Lung (tissue), 12 donors: Measurements from ENCODE around the gene TCEANC. TPM values are rescaled to one million over a fixed set of nuclear protein-coding genes. Genes with fewer than 3 reads are reported as not detected.
"Not testable (repeated sequence)": the region's sequence is repeated elsewhere in the genome, so short reads cannot be mapped to it uniquely, and the experiment has no call there.

Experiments used
- ATAC-seq: fragments of 200-7000 bp; cut with Tn5 transposase; one replicate; pipeline ENCODE4 v1.9.1; 2020; ENCODE audit warnings: moderate number of reproducible peaks; ENCODE audit not compliant: insufficient read depth, low FRiP score
- DNase-seq, 3 donors: peaks; one replicate each; pipeline ENCODE4 v3.0.0-alpha.2; 2013 to 2017
- H3K27ac ChIP-seq, 2 donors: one replicate each; pipeline ENCODE4 v1.5.1; 2013; ENCODE audit warnings: mild to moderate bottlenecking in 2 of 2, moderate library complexity in 2 of 2, control low read depth in 1 of 2, inconsistent platforms in 1 of 2, low read depth in 1 of 2, low read length in 1 of 2
- H3K27me3 ChIP-seq, 3 donors: one replicate each; pipeline ENCODE4 v1.5.1; 2013; ENCODE audit warnings: low read length in 2 of 3; ENCODE audit not compliant: control insufficient read depth in 3 of 3, insufficient read depth in 3 of 3
- H3K36me3 ChIP-seq, 4 donors: one replicate each; pipeline ENCODE4 v1.5.1; 2013; ENCODE audit warnings: low read length in 4 of 4, mild to moderate bottlenecking in 1 of 4, moderate library complexity in 1 of 4; ENCODE audit not compliant: control insufficient read depth in 4 of 4, insufficient read depth in 4 of 4
- H3K4me1 ChIP-seq, 5 donors: one replicate each; pipeline ENCODE4 v1.5.1; 2013; ENCODE audit warnings: low read length in 5 of 5, mild to moderate bottlenecking in 2 of 5, moderate library complexity in 1 of 5; ENCODE audit not compliant: control insufficient read depth in 5 of 5, insufficient read depth in 5 of 5
- H3K4me3 ChIP-seq: one replicate; pipeline ENCODE4 v1.5.1; 2013; ENCODE audit warnings: mild to moderate bottlenecking, control low read depth, moderate library complexity
- H3K9ac ChIP-seq, 2 donors: one replicate each; pipeline ENCODE4 v1.5.1; 2013; ENCODE audit warnings: low read length in 2 of 2, control low read depth in 1 of 2; ENCODE audit not compliant: insufficient read depth in 1 of 2
- H3K9me3 ChIP-seq, 4 donors: one replicate each; pipeline ENCODE4 v1.5.1; 2013; ENCODE audit warnings: low read length in 3 of 4, mild to moderate bottlenecking in 1 of 4, moderate library complexity in 1 of 4; ENCODE audit not compliant: control insufficient read depth in 4 of 4, insufficient read depth in 3 of 4
- CTCF ChIP-seq: IDR thresholded peaks from 2 replicates; pipeline ENCODE4 v1.5.1; 2012; ENCODE audit warnings: mild to moderate bottlenecking; ENCODE audit errors: control extremely low read depth, extremely low read depth
- WGBS, 2 donors: extraction: QIAGEN DNeasy Blood & Tissue Kit; methylation state at CpG; one replicate each; pipeline ENCODE4 v1.1.7; 2013; 5-methylcytosine and 5-hydroxymethylcytosine counted together
- polyA plus RNA-seq, 2 donors: library from polyadenylated mRNA; stranded (reverse); fragments of 200-250 nt; gene quantifications; one replicate each; pipeline ENCODE4 v1.2.1, GENCODE V29; 2013
- total RNA-seq, 2 donors: library from RNA; depleted of rRNA in 1 of 2; stranded (reverse); fragments of >200 nt in 1 of 2; gene quantifications; one replicate each; pipeline ENCODE4 v1.2.1, GENCODE V29; 2014 to 2021
- donor health status: control.
- donor health status: control.
- donor health status: Bipolar disorder and iron deficiency.
- donor health status: healthy.
- donor health status: DM: yes; HTN: yes; CAD: no.

The TCEANC gene
- total and polyA plus RNA-seq, 4 donors: 0.94 to 6.7 (median 2.7) TPM

GRCh38 chrX:13670197-13670596 lies 17.3 kb downstream of the TCEANC start:
- Histone ChIP-seq H3K36me3 (peaks cover 0 to 4% (median 0%) of the 10 kb centered on the region in 4 donors), H3K27me3 (peaks cover 2 to 24% (median 9%) of the 10 kb centered on the region in 3 donors), H3K9ac (no peak overlapping the region), H3K9me3 (peaks cover 0 to 1% (median 0%) of the 10 kb centered on the region in 4 donors), H3K4me3 (no peak overlapping the region), H3K4me1 (no peaks in the 10 kb centered on the region), H3K27ac (no peak overlapping the region)
- no peak for TF ChIP-seq CTCF
- no peak for ATAC-seq
- WGBS, 2 donors: 81 to 94% methylated on average over 5 of the region's 5 CpGs
- DNase-seq: no peak

- H3K9me3 ChIP-seq: peaks cover 0 to 1% (median 0%) of the 10 kb centered on the region in 4 donors
- TF ChIP-seq CTCF: no peak
- H3K27me3 ChIP-seq: peaks cover 0 to 29% (median 5%) of the 10 kb centered on the region in 3 donors
- no peak for ATAC-seq
- no peaks in the 10 kb centered on the region for H3K4me1 ChIP-seq
- no peak overlapping the region for H3K4me3 ChIP-seq
- no peak overlapping the region for H3K27ac ChIP-seq
- peaks cover 0 to 4% (median 0%) of the 10 kb centered on the region in 4 donors for H3K36me3 ChIP-seq
- no peak overlapping the region for H3K9ac ChIP-seq
- DNase-seq: no peak
Measured at GRCh38 chrX:13673016-13673415, 20.1 kb downstream of the TCEANC start.

GRCh38 chrX:13676885-13677284 lies 23.9 kb downstream of the TCEANC start:
- Histone ChIP-seq H3K27me3 (peaks cover 0 to 36% (median 5%) of the 10 kb centered on the region in 3 donors), H3K27ac (no peak overlapping the region), H3K9me3 (peaks cover 0 to 1% (median 0%) of the 10 kb centered on the region in 4 donors), H3K36me3 (peaks cover 0 to 4% (median 0%) of the 10 kb centered on the region in 4 donors), H3K4me1 (no peaks in the 10 kb centered on the region), H3K9ac (no peak overlapping the region), H3K4me3 (no peak overlapping the region)
- TF ChIP-seq CTCF: no peak
- DNase-seq: no peak
- no peak for ATAC-seq

GRCh38 chrX:13679700-13680099 lies 26.8 kb downstream of the TCEANC start:
- DNase-seq, H3K4me3 ChIP-seq, H3K36me3 ChIP-seq, H3K4me1 ChIP-seq, H3K9ac ChIP-seq, ATAC-seq, H3K9me3 ChIP-seq, H3K27ac ChIP-seq: not testable (repeated sequence)
- H3K27me3 ChIP-seq: peaks cover 0 to 33% (median 11%) of the 10 kb centered on the region in 3 donors
- 93 to 100% methylated on average over 4 of the region's 4 CpGs for WGBS, 2 donors
